ENCODE results near the gene ZEB1. TPM values are rescaled to one million over a fixed set of nuclear protein-coding genes. Genes with fewer than 3 reads are reported as not detected.

The ZEB1 gene
- total and polyA plus RNA-seq, 2 of the 8 experiments (the other 6 are each of a cell fraction or from before 2014, with no cell fraction given): 0.08 to 0.15 TPM

DNA sequence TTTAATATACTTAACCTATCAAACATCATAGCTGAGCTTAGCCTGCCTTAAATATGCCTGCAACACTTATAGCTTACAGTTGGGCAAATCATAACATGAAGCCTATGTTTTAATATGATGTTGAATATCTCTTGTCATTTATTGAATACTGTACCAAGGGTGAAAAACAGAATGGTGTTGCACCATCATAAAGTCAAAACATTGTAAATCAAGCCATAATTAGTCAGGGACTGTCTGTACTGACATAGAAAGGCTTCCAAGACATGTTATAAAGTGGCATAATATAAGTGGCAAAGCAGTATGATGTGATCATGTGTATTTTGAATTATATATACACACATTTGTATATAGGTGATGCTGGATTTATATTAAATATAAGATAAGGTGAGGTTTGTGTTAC, 140.0 kb downstream of the ZEB1 start:
- ChIA-PET CTCF (ENCODE audit: partially characterized antibody) (interaction anchor here (0.8 to 1.5 kb wide), 2 partner anchors 9 to 21 kb away, joined by 3 to 4 read pairs; no protein-coding TSS in a partner anchor), POLR2A (ENCODE audit: partially characterized antibody) (no interaction called here)
- no peak overlapping the region for H3K4me2 ChIP-seq (ENCODE audit: insufficient read depth in 1 of 2, low read depth in 2 of 2, low read length in 2 of 2)
- H2AK5ac ChIP-seq (ENCODE audit: low read depth, low read length): no peak overlapping the region
- H2AFZ ChIP-seq (ENCODE audit: low read length): no peak overlapping the region
- H3K36me3 ChIP-seq (ENCODE audit: control insufficient read depth in 2 of 4, insufficient read depth in 4 of 4, low read length in 3 of 4): no peaks in the 10 kb centered on the region
- no peak overlapping the region for H2BK12ac ChIP-seq (ENCODE audit: low read depth, low read length)
- DNase-seq (ENCODE audit: low read depth in 1 of 2, low spot score in 2 of 2) (no peak), FAIRE-seq (no peak)
- no peak overlapping the region for H3K27ac ChIP-seq (ENCODE audit: low read depth, low read length)
- no peaks in the 10 kb centered on the region for H3K4me1 ChIP-seq (replicated peaks in 1 of 4; ENCODE audit: control insufficient read depth in 3 of 4, insufficient read depth in 4 of 4, low read length in 3 of 4)
- H3K79me2 ChIP-seq (ENCODE audit: control insufficient read depth in 1 of 2, insufficient read depth in 2 of 2, low read length in 2 of 2): no peaks in the 10 kb centered on the region
- H3K79me1 ChIP-seq (ENCODE audit: low read depth, low read length): no peaks in the 10 kb centered on the region
- no peak overlapping the region for H3K14ac ChIP-seq (ENCODE audit: insufficient read length)
- no peak overlapping the region for H3K18ac ChIP-seq (ENCODE audit: extremely low read depth, low read length)
- no peak overlapping the region for H3K56ac ChIP-seq (replicated peaks; ENCODE audit: insufficient read length, low read depth, low read length)
- no peak overlapping the region for H2BK120ac ChIP-seq (replicated peaks; ENCODE audit: low read depth, low read length)
- H3K4ac ChIP-seq (replicated peaks; ENCODE audit: insufficient read length, low read depth, low read length): no peak overlapping the region
- H2BK15ac ChIP-seq (ENCODE audit: low read length): no peak overlapping the region
- no peaks in the 10 kb centered on the region for H4K20me1 ChIP-seq (replicated peaks in 1 of 2; ENCODE audit: control insufficient read depth in 1 of 2, insufficient read depth in 2 of 2, low read length in 2 of 2)
- no peak overlapping the region for H3K9ac ChIP-seq (replicated peaks in 1 of 4; ENCODE audit: extremely low read depth in 1 of 4, low read depth in 3 of 4, low read length in 3 of 4)
- H4K5ac ChIP-seq (ENCODE audit: insufficient read length, low read depth, low read length): no peak overlapping the region
- H3K4me3 ChIP-seq (ENCODE audit: extremely low read depth in 1 of 4, insufficient read depth in 2 of 4, low read depth in 3 of 4, low read length in 4 of 4): no peak overlapping the region
- H3K9me3 ChIP-seq (ENCODE audit: insufficient read depth in 2 of 2, low read depth in 1 of 2, low read length in 1 of 2): no peaks in the 10 kb centered on the region
- no peak overlapping the region for H4K91ac ChIP-seq (replicated peaks; ENCODE audit: insufficient read length, low read length)
- no peak overlapping the region for H4K8ac ChIP-seq (ENCODE audit: extremely low read depth, insufficient read depth, low read length)
- H2BK5ac ChIP-seq (ENCODE audit: low read depth, low read length): no peak overlapping the region
- no peak overlapping the region for H2BK20ac ChIP-seq (ENCODE audit: low read length)
- no peak overlapping the region for H3K23ac ChIP-seq (ENCODE audit: insufficient read length)
- H3K23me2 ChIP-seq (ENCODE audit: low read depth, low read length): no peaks in the 10 kb centered on the region; the same call in 1 of the 2 replicates
- no peaks in the 10 kb centered on the region for H3K27me3 ChIP-seq (replicated peaks in 1 of 4; ENCODE audit: control insufficient read depth in 3 of 4, extremely low read depth in 1 of 4, insufficient read depth in 3 of 4, low read length in 3 of 4)
- TF ChIP-seq RAD21 (IDR thresholded peaks at IDR 0.05 in 1 of 2, conservative IDR thresholded peaks at IDR 0.05 in 1 of 2; ENCODE audit: low read depth in 2 of 2, low read length in 2 of 2) (no peak), EZH2 (IDR thresholded peaks at IDR 0.05; ENCODE audit: low read depth, low read length, severe bottlenecking) (no peak), BRCA1 (IDR thresholded peaks at IDR 0.05; ENCODE audit: low read depth, low read length) (no peak), CEBPB (IDR thresholded peaks at IDR 0.05; ENCODE audit: low read depth, low read length) (no peak), PHF8 (conservative IDR thresholded peaks at IDR 0.05; ENCODE audit: low read depth, low read length) (no peak), EGR1 (IDR thresholded peaks at IDR 0.05; ENCODE audit: borderline replicate concordance, low read depth, low read length) (no peak), ASH2L (IDR thresholded peaks at IDR 0.05; ENCODE audit: low read length) (no peak), SIRT6 (IDR thresholded peaks at IDR 0.05; ENCODE audit: low read length) (no peak), RNF2 (IDR thresholded peaks at IDR 0.05; ENCODE audit: borderline replicate concordance, low read depth, low read length, missing control alignments, poor library complexity, severe bottlenecking) (no peak), CTBP2 (IDR thresholded peaks at IDR 0.05; ENCODE audit: borderline replicate concordance, insufficient read depth, insufficient read length, low read length) (no peak)
- TF ChIP-seq, protein P1, sequence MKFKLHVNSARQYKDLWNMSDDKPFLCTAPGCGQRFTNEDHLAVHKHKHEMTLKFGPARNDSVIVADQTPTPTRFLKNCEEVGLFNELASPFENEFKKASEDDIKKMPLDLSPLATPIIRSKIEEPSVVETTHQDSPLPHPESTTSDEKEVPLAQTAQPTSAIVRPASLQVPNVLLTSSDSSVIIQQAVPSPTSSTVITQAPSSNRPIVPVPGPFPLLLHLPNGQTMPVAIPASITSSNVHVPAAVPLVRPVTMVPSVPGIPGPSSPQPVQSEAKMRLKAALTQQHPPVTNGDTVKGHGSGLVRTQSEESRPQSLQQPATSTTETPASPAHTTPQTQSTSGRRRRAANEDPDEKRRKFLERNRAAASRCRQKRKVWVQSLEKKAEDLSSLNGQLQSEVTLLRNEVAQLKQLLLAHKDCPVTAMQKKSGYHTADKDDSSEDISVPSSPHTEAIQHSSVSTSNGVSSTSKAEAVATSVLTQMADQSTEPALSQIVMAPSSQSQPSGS (IDR thresholded peaks at IDR 0.05; ENCODE audit: low read length): no peak
- TF ChIP-seq, protein P2, sequence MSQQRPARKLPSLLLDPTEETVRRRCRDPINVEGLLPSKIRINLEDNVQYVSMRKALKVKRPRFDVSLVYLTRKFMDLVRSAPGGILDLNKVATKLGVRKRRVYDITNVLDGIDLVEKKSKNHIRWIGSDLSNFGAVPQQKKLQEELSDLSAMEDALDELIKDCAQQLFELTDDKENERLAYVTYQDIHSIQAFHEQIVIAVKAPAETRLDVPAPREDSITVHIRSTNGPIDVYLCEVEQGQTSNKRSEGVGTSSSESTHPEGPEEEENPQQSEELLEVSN (IDR thresholded peaks at IDR 0.05): no peak
